Activated naive CD8-positive, alpha-beta T cell treated with anti-CD3 and anti-CD28 coated beads for 36 hours (primary cell): ENCODE results near the gene ANXA7. TPM values are rescaled to one million over a fixed set of nuclear protein-coding genes. Genes with fewer than 3 reads are reported as not detected.
A peak's percentile ranks its signal among the peaks of the same experiment; 100 is the strongest.

ENCODE experiments used
- DNase-seq: peaks from one replicate; pipeline ENCODE4 v3.0.0; 2021
- H3K27ac Mint-ChIP-seq: one replicate; pipeline ENCODE4 v1.8.0; 2022; ENCODE audit warnings: mild to moderate bottlenecking, moderate library complexity, mixed read lengths
- H3K27me3 Mint-ChIP-seq: one replicate; pipeline ENCODE4 v1.8.0; 2022; ENCODE audit warnings: mild to moderate bottlenecking, mixed read lengths
- H3K36me3 Mint-ChIP-seq: one replicate; pipeline ENCODE4 v1.8.0; 2021; ENCODE audit warnings: mild to moderate bottlenecking, mixed read lengths
- H3K4me1 Mint-ChIP-seq: one replicate; pipeline ENCODE4 v1.8.0; 2021; ENCODE audit warnings: mixed read lengths
- H3K4me3 Mint-ChIP-seq: one replicate; pipeline ENCODE4 v1.8.0; 2022; ENCODE audit warnings: mild to moderate bottlenecking, moderate library complexity, mixed read lengths
- H3K9me3 Mint-ChIP-seq: one replicate; pipeline ENCODE4 v1.8.0; 2022; ENCODE audit warnings: mixed read lengths
- total RNA-seq, 2 experiments: library from RNA; stranded (reverse); gene quantifications; one replicate each; pipeline ENCODE4 v1.2.3, GENCODE V29; 2021

Gene ANXA7
- total RNA-seq, 2 experiments from 2014 or later, result 120 to 126 TPM

DNA sequence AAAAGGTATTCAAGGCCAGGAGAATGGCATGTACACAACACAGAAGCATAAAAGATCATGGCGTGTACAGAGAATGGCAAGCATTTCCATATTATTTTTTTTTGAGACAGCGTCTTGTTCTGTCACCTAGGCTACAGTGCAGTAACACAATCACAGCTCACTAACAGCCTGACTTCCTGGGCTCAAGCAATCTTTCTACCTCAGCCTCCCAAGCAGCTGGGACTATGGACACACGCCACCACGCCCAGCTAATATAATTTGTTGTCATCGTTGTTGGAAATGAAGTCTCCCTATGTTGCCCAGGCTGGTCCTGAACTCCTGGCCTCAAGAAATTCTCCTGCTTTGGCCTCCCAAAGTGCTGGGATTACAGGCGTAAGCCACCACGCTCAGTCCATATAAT lies 27.3 kb downstream of the ANXA7 start:
- H3K27ac Mint-ChIP-seq, result no peak overlapping the region
- H3K9me3 Mint-ChIP-seq, result no peaks in the 10 kb centered on the region
- H3K36me3 Mint-ChIP-seq, result peaks cover 22% of the 10 kb centered on the region

GRCh38 chr10:73379064-73379748 lies 34.7 kb downstream of the ANXA7 start:
- H3K36me3 Mint-ChIP-seq, result peaks cover 31% of the 10 kb centered on the region
- H3K4me3 Mint-ChIP-seq, result no peak overlapping the region
- peak overlapping the region; percentile 78 for H3K27ac Mint-ChIP-seq
- no peaks in the 10 kb centered on the region for H3K9me3 Mint-ChIP-seq
- H3K27me3 Mint-ChIP-seq, result no peaks in the 10 kb centered on the region
- H3K4me1 Mint-ChIP-seq, result peaks cover 11% of the 10 kb centered on the region
- no peak for DNase-seq

More for the DNA sequence above, 27.3 kb downstream of the ANXA7 start:
- H3K4me3 Mint-ChIP-seq, result no peak overlapping the region
- no peaks in the 10 kb centered on the region for H3K27me3 Mint-ChIP-seq
- peaks cover 4% of the 10 kb centered on the region for H3K4me1 Mint-ChIP-seq
- DNase-seq, result no peak

GRCh38 chr10:73376679-73377078 lies 37.2 kb downstream of the ANXA7 start:
- Mint-ChIP-seq H3K27me3 (no peaks in the 10 kb centered on the region), H3K9me3 (no peaks in the 10 kb centered on the region), H3K4me1 (peaks cover 9% of the 10 kb centered on the region), H3K4me3 (no peak overlapping the region), H3K36me3 (peaks cover 37% of the 10 kb centered on the region), H3K27ac (no peak overlapping the region)
- no peak for DNase-seq

DNA sequence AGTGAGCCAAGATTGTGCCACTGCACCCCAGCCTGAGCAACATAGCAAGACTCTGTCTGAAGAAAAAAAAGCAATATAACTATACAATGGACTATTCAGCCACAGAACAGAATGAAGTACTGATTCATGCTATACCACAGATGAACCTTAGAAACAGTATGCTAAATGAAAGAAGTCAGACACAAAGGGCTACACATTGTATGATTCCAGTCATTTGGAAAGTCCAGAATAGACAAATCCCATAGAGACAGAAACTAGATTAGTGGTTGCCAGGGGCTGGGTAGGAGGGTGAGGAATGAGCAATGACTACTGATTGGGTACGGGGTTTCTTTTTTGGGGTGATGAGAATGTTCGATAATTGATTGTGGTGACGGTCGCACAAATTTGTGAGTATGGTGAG lies 45.6 kb downstream of the ANXA7 start:
- Mint-ChIP-seq H3K27me3 (no peaks in the 10 kb centered on the region), H3K4me1 (peaks cover 5% of the 10 kb centered on the region), H3K27ac (no peak overlapping the region), H3K36me3 (peaks cover 38% of the 10 kb centered on the region), H3K4me3 (no peak overlapping the region), H3K9me3 (peaks cover 1% of the 10 kb centered on the region)
- no peak for DNase-seq

- peaks cover 5% of the 10 kb centered on the region for H3K4me1 Mint-ChIP-seq
- peaks cover 40% of the 10 kb centered on the region for H3K36me3 Mint-ChIP-seq
- DNase-seq, result no peak
- peak overlapping the region; percentile 48 for H3K27ac Mint-ChIP-seq
- no peak overlapping the region for H3K4me3 Mint-ChIP-seq
- no peaks in the 10 kb centered on the region for H3K27me3 Mint-ChIP-seq
- peaks cover 2% of the 10 kb centered on the region for H3K9me3 Mint-ChIP-seq
Measured at GRCh38 chr10:73366381-73367298, 47.2 kb downstream of the ANXA7 start.

DNA sequence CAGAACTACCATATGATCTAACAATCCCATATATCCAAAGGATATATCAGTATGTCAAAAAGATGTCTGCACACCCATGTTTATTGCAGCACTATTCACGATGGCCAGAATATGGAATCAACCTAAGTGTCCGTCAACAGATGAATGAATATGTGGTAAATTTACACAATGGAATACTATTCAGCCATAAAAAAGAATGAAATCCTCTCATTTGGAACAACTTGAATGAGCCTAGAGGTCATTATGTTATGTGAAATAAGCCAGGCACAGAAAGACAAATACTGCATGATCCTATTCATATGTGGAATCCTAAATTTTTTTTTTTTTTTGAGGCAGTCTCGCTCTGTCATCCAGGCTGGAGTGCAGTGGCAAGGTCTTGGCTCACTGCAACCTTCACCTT lies 48.9 kb downstream of the ANXA7 start:
- Mint-ChIP-seq H3K36me3 (peaks cover 42% of the 10 kb centered on the region), H3K4me1 (peaks cover 5% of the 10 kb centered on the region), H3K27ac (no peak overlapping the region), H3K27me3 (no peaks in the 10 kb centered on the region), H3K4me3 (no peak overlapping the region), H3K9me3 (peaks cover 2% of the 10 kb centered on the region)
- DNase-seq, result no peak

- Mint-ChIP-seq H3K27me3 (no peaks in the 10 kb centered on the region), H3K9me3 (peaks cover 1% of the 10 kb centered on the region), H3K27ac (no peak overlapping the region), H3K36me3 (peaks cover 10% of the 10 kb centered on the region), H3K4me1 (peaks cover 10% of the 10 kb centered on the region), H3K4me3 (no peak overlapping the region)
- DNase-seq, result no peak
Measured at GRCh38 chr10:73359492-73359891, 54.4 kb downstream of the ANXA7 start.

- peak; percentile 93 for DNase-seq
- Mint-ChIP-seq H3K4me1 (peaks cover 10% of the 10 kb centered on the region), H3K27me3 (no peaks in the 10 kb centered on the region), H3K36me3 (peaks cover 10% of the 10 kb centered on the region), H3K9me3 (peaks cover 1% of the 10 kb centered on the region), H3K27ac (peak within 1 kb of the TSS; percentile 93), H3K4me3 (peak within 1 kb of the TSS; percentile 98)
Measured at GRCh38 chr10:73358331-73359279, 55.3 kb downstream of the ANXA7 start, which contains the start of gene CFAP70. TSS of gene CFAP70 (minus strand) at chr10:73358864. CDS start at chr10:73354796, 4,068 bp downstream.

DNA sequence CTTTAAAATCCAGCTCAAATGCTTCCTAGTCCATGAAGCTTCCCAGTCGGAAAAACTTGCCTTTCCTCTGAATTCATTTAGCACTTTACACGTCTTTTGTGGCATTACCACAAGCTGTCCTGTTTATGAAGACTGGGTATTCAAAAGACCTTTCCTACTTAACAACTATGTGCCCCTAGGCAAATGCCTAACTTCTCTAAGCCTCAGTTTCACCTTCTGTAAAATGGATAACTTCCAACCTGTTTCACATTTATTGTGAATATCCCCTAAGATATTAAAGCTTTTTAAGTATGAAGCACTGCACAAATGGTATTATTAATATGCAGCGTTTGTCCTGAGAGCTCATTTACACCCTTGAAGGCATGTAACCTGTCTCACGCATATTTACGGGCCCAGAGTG lies 56.0 kb downstream of the ANXA7 start:
- Mint-ChIP-seq H3K9me3 (peaks cover 1% of the 10 kb centered on the region), H3K4me1 (peaks cover 10% of the 10 kb centered on the region), H3K27me3 (no peaks in the 10 kb centered on the region), H3K4me3 (peak overlapping the region; percentile 98), H3K27ac (peak overlapping the region; percentile 93), H3K36me3 (peaks cover 7% of the 10 kb centered on the region)
- no peak for DNase-seq

DNA sequence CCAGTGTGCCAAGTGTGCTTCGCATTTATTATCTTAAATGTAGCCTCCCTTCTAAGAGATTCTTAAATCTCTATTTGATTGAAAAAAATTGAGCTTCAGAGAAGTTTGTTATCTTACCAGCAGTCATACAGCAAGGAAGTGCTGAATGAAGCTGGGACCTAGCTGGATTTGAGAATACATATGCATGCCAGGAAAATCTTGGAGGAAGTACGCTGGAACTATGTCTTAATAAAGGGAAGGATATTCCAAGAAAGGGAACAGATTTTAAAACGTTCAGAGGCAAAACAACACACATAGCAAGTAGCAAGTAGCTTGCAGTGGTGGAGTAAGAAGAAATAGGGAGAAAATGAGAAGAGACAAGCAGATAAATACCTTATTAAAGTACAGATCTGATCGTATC lies 56.7 kb downstream of the ANXA7 start:
- Mint-ChIP-seq H3K27me3 (no peaks in the 10 kb centered on the region), H3K27ac (no peak overlapping the region), H3K4me1 (peaks cover 10% of the 10 kb centered on the region), H3K4me3 (no peak overlapping the region), H3K36me3 (peaks cover 6% of the 10 kb centered on the region), H3K9me3 (peaks cover 1% of the 10 kb centered on the region)
- DNase-seq, result no peak

- Mint-ChIP-seq H3K9me3 (no peaks in the 10 kb centered on the region), H3K4me1 (no peaks in the 10 kb centered on the region), H3K4me3 (no peak overlapping the region), H3K27ac (no peak overlapping the region), H3K27me3 (no peaks in the 10 kb centered on the region), H3K36me3 (no peaks in the 10 kb centered on the region)
- no peak for DNase-seq
Measured at GRCh38 chr10:73344269-73344668, 69.6 kb downstream of the ANXA7 start.

DNA sequence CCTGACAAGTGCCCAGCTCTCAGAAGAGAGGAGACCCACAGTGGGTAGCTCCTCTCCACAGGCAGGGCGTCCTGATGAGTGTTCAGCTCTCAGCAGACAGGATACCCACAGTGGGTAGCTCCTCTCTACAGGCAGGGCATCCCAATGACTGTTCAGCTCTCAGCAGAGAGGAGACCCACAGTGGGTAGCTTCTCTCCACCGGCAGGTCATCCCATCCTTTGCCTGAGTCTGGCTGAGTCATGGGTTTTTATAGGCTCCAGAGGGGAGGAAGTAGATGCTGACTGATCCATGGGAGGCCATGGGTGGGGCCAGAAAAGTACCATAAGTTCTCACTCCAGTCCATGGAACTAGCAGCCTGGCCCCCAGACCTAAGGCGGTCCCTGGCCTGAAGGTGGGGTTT lies 73.7 kb downstream of the ANXA7 start:
- Mint-ChIP-seq H3K4me1 (no peaks in the 10 kb centered on the region), H3K27me3 (no peaks in the 10 kb centered on the region), H3K27ac (no peak overlapping the region), H3K4me3 (no peak overlapping the region), H3K9me3 (no peaks in the 10 kb centered on the region), H3K36me3 (no peaks in the 10 kb centered on the region)
- DNase-seq, result no peak

GRCh38 chr10:73339436-73339835 lies 74.4 kb downstream of the ANXA7 start:
- Mint-ChIP-seq H3K27ac (no peak overlapping the region), H3K27me3 (no peaks in the 10 kb centered on the region), H3K4me1 (no peaks in the 10 kb centered on the region), H3K9me3 (no peaks in the 10 kb centered on the region), H3K36me3 (no peaks in the 10 kb centered on the region), H3K4me3 (no peak overlapping the region)
- DNase-seq, result no peak

- Mint-ChIP-seq H3K27ac (no peak overlapping the region), H3K9me3 (no peaks in the 10 kb centered on the region), H3K4me1 (no peaks in the 10 kb centered on the region), H3K36me3 (no peaks in the 10 kb centered on the region), H3K27me3 (no peaks in the 10 kb centered on the region), H3K4me3 (no peak overlapping the region)
- DNase-seq, result no peak
Measured at GRCh38 chr10:73338801-73339368, 75.0 kb downstream of the ANXA7 start.
